Measurements from ENCODE around the gene USH2A. TPM values are rescaled to one million over a fixed set of nuclear protein-coding genes. Genes with fewer than 3 reads are reported as not detected.

Gene USH2A
- total and polyA plus RNA-seq, 7 donors: under 0.01 to 0.32 (median 0.30) TPM; not detected in 4

GRCh38 chr1:216044538-216044937 is 378.7 kb downstream of the USH2A start:
- WGBS, 3 donors: 64 to 76% (median 71%) methylated on average over 2 of the region's 2 CpGs
- ATAC-seq: no peak
- no peak for DNase-seq
- Histone ChIP-seq H3K27ac (no peak overlapping the region), H3K9me3 (no peaks in the 10 kb centered on the region), H3K36me3 (ENCODE audit: insufficient read depth in 1 of 2, low read depth in 1 of 2) (no peaks in the 10 kb centered on the region), H3K27me3 (ENCODE audit: insufficient read depth in 3 of 3, low read length in 2 of 3) (no peaks in the 10 kb centered on the region), H3K4me1 (no peaks in the 10 kb centered on the region), H3K4me3 (no peak overlapping the region)
- no peak for TF ChIP-seq CTCF (IDR thresholded peaks at IDR 0.05)
- intact Hi-C loops (cut with DNase I): no loop called here

- 51 to 67% (median 64%) methylated on average over 3 of the region's 3 CpGs for whole genome bisulfite sequencing, 3 donors
- no peak for ATAC-seq
- H3K36me3 ChIP-seq (ENCODE audit: insufficient read depth in 1 of 2, low read depth in 1 of 2): no peaks in the 10 kb centered on the region
- no peak for TF ChIP-seq CTCF (IDR thresholded peaks at IDR 0.05)
- DNase-seq: no peak
- intact Hi-C loops (cut with DNase I): no loop called here
- no peak overlapping the region for H3K27ac ChIP-seq
- H3K4me3 ChIP-seq: no peak overlapping the region
- H3K27me3 ChIP-seq (ENCODE audit: insufficient read depth in 3 of 3, low read length in 2 of 3): no peaks in the 10 kb centered on the region
- H3K4me1 ChIP-seq: no peaks in the 10 kb centered on the region
- no peaks in the 10 kb centered on the region for H3K9me3 ChIP-seq
These were observed 388.7 kb downstream of the USH2A start for GRCh38 chr1:216034506-216034905.

GRCh38 chr1:216032961-216033614 is 390.2 kb downstream of the USH2A start:
- H3K9me3 ChIP-seq: no peaks in the 10 kb centered on the region
- H3K27ac ChIP-seq: no peak overlapping the region
- ATAC-seq: no peak
- DNase-seq: no peak
- no peaks in the 10 kb centered on the region for H3K36me3 ChIP-seq (ENCODE audit: insufficient read depth in 1 of 2, low read depth in 1 of 2)
- H3K27me3 ChIP-seq (ENCODE audit: insufficient read depth in 3 of 3, low read length in 2 of 3): no peaks in the 10 kb centered on the region
- intact Hi-C loops (cut with DNase I): no loop called here
- H3K4me3 ChIP-seq: no peak overlapping the region
- TF ChIP-seq CTCF (IDR thresholded peaks at IDR 0.05): no peak
- H3K4me1 ChIP-seq: no peaks in the 10 kb centered on the region

GRCh38 chr1:216032284-216032683 is 391.0 kb downstream of the USH2A start:
- no peak overlapping the region for H3K27ac ChIP-seq
- no peak overlapping the region for H3K4me3 ChIP-seq
- ATAC-seq: no peak
- 66 to 81% (median 75%) methylated on average over 1 of the region's 1 CpG for WGBS, 3 donors
- intact Hi-C loops (cut with DNase I): no loop called here
- no peaks in the 10 kb centered on the region for H3K4me1 ChIP-seq
- no peak for DNase-seq
- no peaks in the 10 kb centered on the region for H3K9me3 ChIP-seq
- H3K27me3 ChIP-seq (ENCODE audit: insufficient read depth in 3 of 3, low read length in 2 of 3): no peaks in the 10 kb centered on the region
- H3K36me3 ChIP-seq (ENCODE audit: insufficient read depth in 1 of 2, low read depth in 1 of 2): no peaks in the 10 kb centered on the region
- TF ChIP-seq CTCF (IDR thresholded peaks at IDR 0.05): no peak

GRCh38 chr1:216028631-216029030 is 394.6 kb downstream of the USH2A start:
- intact Hi-C loops (cut with DNase I): no loop called here
- DNase-seq: no peak
- Histone ChIP-seq H3K27ac (no peak overlapping the region), H3K27me3 (ENCODE audit: insufficient read depth in 3 of 3, low read length in 2 of 3) (no peaks in the 10 kb centered on the region), H3K9me3 (no peaks in the 10 kb centered on the region), H3K36me3 (ENCODE audit: insufficient read depth in 1 of 2, low read depth in 1 of 2) (no peaks in the 10 kb centered on the region), H3K4me3 (no peak overlapping the region), H3K4me1 (no peaks in the 10 kb centered on the region)
- no peak for ATAC-seq
- WGBS, 3 donors: 93 to 96% (median 96%) methylated on average over 1 of the region's 1 CpG
- TF ChIP-seq CTCF (IDR thresholded peaks at IDR 0.05): no peak
